ENCODE measurements around the gene CDK15. TPM values are rescaled to one million over a fixed set of nuclear protein-coding genes. Genes with fewer than 3 reads are reported as not detected.

Gene CDK15
- total RNA-seq, 1 donor from 2014 or later: 0.21 TPM

- Histone ChIP-seq H3K36me3 (ENCODE audit: control insufficient read depth, insufficient read depth, low read length) (no peaks in the 10 kb centered on the region), H3K4me3 (ENCODE audit: low read depth, low read length) (no peak overlapping the region), H3K27me3 (ENCODE audit: control insufficient read depth, insufficient read depth, low read length) (no peaks in the 10 kb centered on the region)
- TF ChIP-seq CTCF (IDR thresholded peaks at IDR 0.05; ENCODE audit: insufficient read depth, low read length, poor library complexity, severe bottlenecking): no peak
- DNase-seq (ENCODE audit: low read depth): no peak
Observed at GRCh38 chr2:201886504-201886903, 80.2 kb downstream of the CDK15 start.

GRCh38 chr2:201887773-201888425, 81.6 kb downstream of the CDK15 start:
- TF ChIP-seq CTCF (IDR thresholded peaks at IDR 0.05; ENCODE audit: insufficient read depth, low read length, poor library complexity, severe bottlenecking): no peak
- Histone ChIP-seq H3K36me3 (ENCODE audit: control insufficient read depth, insufficient read depth, low read length) (no peaks in the 10 kb centered on the region), H3K27me3 (ENCODE audit: control insufficient read depth, insufficient read depth, low read length) (no peaks in the 10 kb centered on the region), H3K4me3 (ENCODE audit: low read depth, low read length) (no peak overlapping the region)
- no peak for DNase-seq (ENCODE audit: low read depth)

GRCh38 chr2:201888426-201888800, 82.1 kb downstream of the CDK15 start:
- DNase-seq (ENCODE audit: low read depth): no peak
- no peak for TF ChIP-seq CTCF (IDR thresholded peaks at IDR 0.05; ENCODE audit: insufficient read depth, low read length, poor library complexity, severe bottlenecking)
- Histone ChIP-seq H3K4me3 (ENCODE audit: low read depth, low read length) (no peak overlapping the region), H3K27me3 (ENCODE audit: control insufficient read depth, insufficient read depth, low read length) (no peaks in the 10 kb centered on the region), H3K36me3 (ENCODE audit: control insufficient read depth, insufficient read depth, low read length) (no peaks in the 10 kb centered on the region)

- DNase-seq (ENCODE audit: low read depth): no peak
- Histone ChIP-seq H3K36me3 (ENCODE audit: control insufficient read depth, insufficient read depth, low read length) (no peaks in the 10 kb centered on the region), H3K4me3 (ENCODE audit: low read depth, low read length) (no peak overlapping the region), H3K27me3 (ENCODE audit: control insufficient read depth, insufficient read depth, low read length) (no peaks in the 10 kb centered on the region)
- no peak for TF ChIP-seq CTCF (IDR thresholded peaks at IDR 0.05; ENCODE audit: insufficient read depth, low read length, poor library complexity, severe bottlenecking)
Observed at GRCh38 chr2:201890453-201890852, 84.1 kb downstream of the CDK15 start.

GRCh38 chr2:201891676-201892075, 85.3 kb downstream of the CDK15 start:
- no peak for TF ChIP-seq CTCF (IDR thresholded peaks at IDR 0.05; ENCODE audit: insufficient read depth, low read length, poor library complexity, severe bottlenecking)
- Histone ChIP-seq H3K4me3 (ENCODE audit: low read depth, low read length) (no peak overlapping the region), H3K27me3 (ENCODE audit: control insufficient read depth, insufficient read depth, low read length) (no peaks in the 10 kb centered on the region), H3K36me3 (ENCODE audit: control insufficient read depth, insufficient read depth, low read length) (no peaks in the 10 kb centered on the region)
- no peak for DNase-seq (ENCODE audit: low read depth)

GRCh38 chr2:201892516-201892915, 86.2 kb downstream of the CDK15 start:
- DNase-seq (ENCODE audit: low read depth): no peak
- Histone ChIP-seq H3K27me3 (ENCODE audit: control insufficient read depth, insufficient read depth, low read length) (no peaks in the 10 kb centered on the region), H3K36me3 (ENCODE audit: control insufficient read depth, insufficient read depth, low read length) (no peaks in the 10 kb centered on the region), H3K4me3 (ENCODE audit: low read depth, low read length) (no peak overlapping the region)
- TF ChIP-seq CTCF (IDR thresholded peaks at IDR 0.05; ENCODE audit: insufficient read depth, low read length, poor library complexity, severe bottlenecking): no peak

Data from kidney epithelial cell (primary cell).